OCI-LY7 (cell line): Measurements from ENCODE around the gene NXN. TPM values are rescaled to one million over a fixed set of nuclear protein-coding genes. Genes with fewer than 3 reads are reported as not detected.
"Not testable (repeated sequence)": the region's sequence is repeated elsewhere in the genome, so short reads cannot be mapped to it uniquely, and the experiment has no call there.

ENCODE experiments used
- BruUV-seq: library from RNA; stranded (reverse); fragments of 400-500 nt; replicated peaks from 2 replicates; lab custom pipeline; 2021; lab: Mats Ljungman, UMichigan
- CTCF ChIA-PET: fragments of 300-600 bp; sonication (Branson Sonifier 250); formaldehyde crosslinking; loops from one replicate; lab custom pipeline; 2022; ENCODE audit warnings: antibody characterized with exemption; ENCODE audit not compliant: unreplicated experiment; lab: Charles Lee
- POLR2A ChIA-PET: fragments of 300-600 bp; sonication (Branson Sonifier 250); formaldehyde crosslinking; loops from one replicate; lab custom pipeline; 2022; ENCODE audit warnings: antibody characterized with exemption; lab: Charles Lee
- DNase-seq: peaks from one replicate; pipeline ENCODE4 v3.0.0-alpha.2; 2015; ENCODE audit warnings: low spot score
- H2AFZ ChIP-seq: fragments of 200-600 bp; sonication (generic), shearing (Covaris generic); 2 replicates; pipeline ENCODE4 v1.6.1; 2014; ENCODE audit warnings: mild to moderate bottlenecking, antibody characterized with exemption, low read length, moderate library complexity
- H3K27ac ChIP-seq: fragments of 200-600 bp; sonication (generic); 2 replicates; pipeline ENCODE4 v1.5.1; 2014; ENCODE audit warnings: mixed run types, low read depth, mild to moderate bottlenecking, moderate library complexity, low read length, inconsistent platforms; ENCODE audit not compliant: poor library complexity, severe bottlenecking
- H3K36me3 ChIP-seq: fragments of 200-600 bp; sonication (generic); 2 replicates; pipeline ENCODE4 v1.6.1; 2014; ENCODE audit warnings: mild to moderate bottlenecking, antibody characterized with exemption, low read length, moderate library complexity, mixed read lengths; ENCODE audit not compliant: insufficient read depth
- H3K4me1 ChIP-seq: fragments of 200-600 bp; sonication (generic); 2 replicates; pipeline ENCODE4 v1.5.1; 2014; ENCODE audit warnings: mild to moderate bottlenecking, low read length; ENCODE audit not compliant: insufficient read depth, poor library complexity, severe bottlenecking
- H3K4me2 ChIP-seq: fragments of 200-600 bp; sonication (generic); 2 replicates; pipeline ENCODE4 v1.6.1; 2014; ENCODE audit warnings: mild to moderate bottlenecking, low read length
- H3K4me3 ChIP-seq: fragments of 200-600 bp; sonication (generic); 2 replicates; pipeline ENCODE4 v1.5.1; 2014; ENCODE audit warnings: mild to moderate bottlenecking, low read depth, low read length; ENCODE audit not compliant: poor library complexity, severe bottlenecking
- H3K79me2 ChIP-seq: fragments of 200-600 bp; sonication (generic); 2 replicates; pipeline ENCODE4 v1.6.1; 2016; ENCODE audit warnings: low read depth, mild to moderate bottlenecking, low read length, moderate library complexity, mixed read lengths; ENCODE audit not compliant: insufficient read depth
- H3K9me2 ChIP-seq: fragments of 200-600 bp; sonication (generic); 2 replicates; pipeline ENCODE4 v1.6.1; 2016; ENCODE audit warnings: mild to moderate bottlenecking, low read length, mixed read lengths; ENCODE audit not compliant: insufficient read depth
- H3K9me3 ChIP-seq: fragments of 200-600 bp; sonication (generic); 2 replicates; pipeline ENCODE4 v1.6.1; 2014; ENCODE audit warnings: mild to moderate bottlenecking, mixed run types, low read length, mixed read lengths
- H4K20me1 ChIP-seq: fragments of 200-600 bp; sonication (generic); 2 replicates; pipeline ENCODE4 v1.6.1; 2014; ENCODE audit warnings: mild to moderate bottlenecking, antibody characterized with exemption, low read length, moderate library complexity, mixed read lengths; ENCODE audit not compliant: insufficient read depth
- EZH2phosphoT487 ChIP-seq: fragments of 200-600 bp; sonication (generic); IDR thresholded peaks from 2 replicates; pipeline ENCODE4 v1.6.1; 2018; ENCODE audit warnings: low read depth, borderline replicate concordance, mild to moderate bottlenecking, mixed run types, antibody characterized with exemption, low read length, moderate library complexity, mixed read lengths
- intact Hi-C: fragments of 100-400 bp; cut with micrococcal nuclease; formaldehyde crosslinking; loops from one replicate; pipeline ENCODE4 v1.10.0; 2022; ENCODE audit not compliant: unreplicated experiment
- total RNA-seq, 2 experiments: library from RNA; depleted of rRNA in 1 of 2; stranded (reverse); fragments of >200 nt in 1 of 2; shearing (Covaris generic) in 1 of 2; gene quantifications; 2 replicates each; pipeline ENCODE4 v1.2.3, GENCODE V29; 2014 to 2022
- TF ChIP-seq, protein P1 (sequence below): fragments of 200-600 bp; sonication (generic); conservative IDR thresholded peaks from 2 replicates; pipeline ENCODE4 v1.5.1; 2014; ENCODE audit warnings: mild to moderate bottlenecking, antibody characterized with exemption, low read length, moderate library complexity, mixed read lengths

Gene NXN
- total RNA-seq, 2 experiments from 2014 or later: 1.3 to 2.8 TPM

DNA sequence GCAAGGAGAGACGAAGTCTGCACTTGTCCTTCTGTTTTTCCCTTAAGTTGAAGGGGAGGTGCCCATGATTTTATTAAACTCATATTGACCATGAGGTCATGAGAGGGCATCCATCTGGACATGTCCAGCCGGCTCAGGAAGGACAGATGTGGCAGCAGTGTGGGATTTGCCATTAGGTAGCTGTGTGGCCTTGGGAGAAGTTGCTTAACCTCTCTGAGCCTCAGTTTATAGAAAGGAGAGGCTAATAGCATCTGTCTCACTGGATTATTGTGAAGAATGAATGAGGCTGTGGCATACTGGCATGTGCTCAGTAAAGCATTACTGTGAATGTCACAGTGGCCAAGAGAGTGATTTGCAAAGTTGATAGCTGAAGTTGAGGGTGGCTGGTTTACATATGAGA lies 18.5 kb upstream of the NXN start:
- ChIA-PET CTCF (no interaction called here), POLR2A (no interaction called here)
- Histone ChIP-seq H3K4me1 (peaks cover 12% of the 10 kb centered on the region), H3K9me2 (no peaks in the 10 kb centered on the region), H3K4me3 (peak overlapping the region; percentile 92), H2AFZ (no peak overlapping the region), H3K36me3 (peaks cover 45% of the 10 kb centered on the region), H3K4me2 (peak overlapping the region; percentile 67), H3K27ac (no peak overlapping the region), H4K20me1 (peaks cover 11% of the 10 kb centered on the region), H3K9me3 (peaks cover 16% of the 10 kb centered on the region; the same call in 1 of the 2 replicates), H3K79me2 (peaks cover 19% of the 10 kb centered on the region; the same call in 1 of the 2 replicates)
- intact Hi-C loops: loop anchor here (5.0 kb wide), 4 partner anchors 121 to 586 kb away; partner anchors contain the start of genes GLOD4 and MRM3
- BruUV-seq: no TSS peak
- TF ChIP-seq, protein P1, sequence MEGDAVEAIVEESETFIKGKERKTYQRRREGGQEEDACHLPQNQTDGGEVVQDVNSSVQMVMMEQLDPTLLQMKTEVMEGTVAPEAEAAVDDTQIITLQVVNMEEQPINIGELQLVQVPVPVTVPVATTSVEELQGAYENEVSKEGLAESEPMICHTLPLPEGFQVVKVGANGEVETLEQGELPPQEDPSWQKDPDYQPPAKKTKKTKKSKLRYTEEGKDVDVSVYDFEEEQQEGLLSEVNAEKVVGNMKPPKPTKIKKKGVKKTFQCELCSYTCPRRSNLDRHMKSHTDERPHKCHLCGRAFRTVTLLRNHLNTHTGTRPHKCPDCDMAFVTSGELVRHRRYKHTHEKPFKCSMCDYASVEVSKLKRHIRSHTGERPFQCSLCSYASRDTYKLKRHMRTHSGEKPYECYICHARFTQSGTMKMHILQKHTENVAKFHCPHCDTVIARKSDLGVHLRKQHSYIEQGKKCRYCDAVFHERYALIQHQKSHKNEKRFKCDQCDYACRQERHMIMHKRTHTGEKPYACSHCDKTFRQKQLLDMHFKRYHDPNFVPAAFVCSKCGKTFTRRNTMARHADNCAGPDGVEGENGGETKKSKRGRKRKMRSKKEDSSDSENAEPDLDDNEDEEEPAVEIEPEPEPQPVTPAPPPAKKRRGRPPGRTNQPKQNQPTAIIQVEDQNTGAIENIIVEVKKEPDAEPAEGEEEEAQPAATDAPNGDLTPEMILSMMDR: no peak
- no peak for TF ChIP-seq EZH2phosphoT487
- no peak for DNase-seq

DNA sequence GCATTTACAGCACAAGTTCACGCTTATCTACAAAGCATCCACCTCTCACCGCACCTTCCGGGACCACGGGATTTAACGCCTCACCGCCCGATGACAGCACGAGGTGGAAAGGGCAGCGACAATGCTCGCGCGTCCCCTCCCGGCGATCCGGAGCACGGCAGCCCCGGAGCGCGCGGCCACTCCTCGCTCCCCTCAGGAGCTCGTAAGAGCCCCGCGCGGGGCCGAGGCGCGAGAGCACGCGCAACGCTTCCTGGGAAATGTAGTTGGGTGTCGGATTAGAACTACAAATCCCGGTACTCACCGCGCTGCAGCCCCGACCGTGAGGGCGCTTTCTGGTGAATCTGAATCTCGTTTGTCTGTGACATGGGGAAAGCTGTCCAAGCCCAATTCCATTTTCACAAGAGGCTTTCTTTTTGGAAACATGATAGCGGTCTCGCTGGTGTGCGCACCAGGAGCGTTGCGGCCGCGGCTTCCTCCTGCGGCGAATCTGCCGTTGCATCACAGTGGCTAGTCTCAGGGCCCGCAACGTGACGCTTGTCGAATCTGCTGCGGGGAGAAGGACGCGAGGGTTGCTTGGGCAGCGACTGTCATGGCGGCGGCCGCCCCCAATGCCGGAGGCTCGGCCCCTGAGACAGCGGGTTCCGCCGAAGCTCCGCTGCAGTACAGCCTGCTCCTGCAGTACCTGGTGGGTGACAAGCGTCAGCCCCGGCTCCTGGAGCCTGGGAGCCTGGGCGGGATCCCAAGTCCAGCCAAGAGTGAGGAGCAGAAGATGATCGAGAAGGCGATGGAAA lies 17.2 kb upstream of the NXN start, which contains the start of gene TIMM22:
Gene TIMM22 (plus strand): TSS at position 576 of the 791 bp plus-strand sequence. CDS start 14 bp downstream, at position 590.
- Histone ChIP-seq H3K4me2 (peak within 1 kb of the TSS; percentile 67), H3K27ac (peak within 1 kb of the TSS; percentile 59), H3K79me2 (peaks cover 19% of the 10 kb centered on the region; the same call in 1 of the 2 replicates), H4K20me1 (peaks cover 11% of the 10 kb centered on the region), H3K9me3 (peaks cover 19% of the 10 kb centered on the region; the same call in 1 of the 2 replicates), H3K4me3 (peak within 1 kb of the TSS; percentile 92), H3K36me3 (peaks cover 31% of the 10 kb centered on the region), H2AFZ (peak within 1 kb of the TSS; percentile 74; the same call in 1 of the 2 replicates), H3K9me2 (no peaks in the 10 kb centered on the region), H3K4me1 (peaks cover 12% of the 10 kb centered on the region)
- ChIA-PET CTCF (interaction anchor here (0.6 kb wide), 2 partner anchors 192 to 381 kb away, joined by 3 read pairs; no protein-coding TSS in a partner anchor), POLR2A (interaction anchor here (0.6 to 0.7 kb wide), 2 partner anchors 181 to 513 kb away, joined by 3 read pairs; no protein-coding TSS in a partner anchor)
- DNase-seq: peak; percentile 99
- intact Hi-C loops: loop anchor here (1.0 to 5.0 kb wide), 5 partner anchors 15 to 584 kb away; partner anchors contain the start of genes GLOD4 and MRM3
- TF ChIP-seq, protein P1: peak; percentile 89
- TF ChIP-seq EZH2phosphoT487: no peak
- BruUV-seq: no TSS peak

DNA sequence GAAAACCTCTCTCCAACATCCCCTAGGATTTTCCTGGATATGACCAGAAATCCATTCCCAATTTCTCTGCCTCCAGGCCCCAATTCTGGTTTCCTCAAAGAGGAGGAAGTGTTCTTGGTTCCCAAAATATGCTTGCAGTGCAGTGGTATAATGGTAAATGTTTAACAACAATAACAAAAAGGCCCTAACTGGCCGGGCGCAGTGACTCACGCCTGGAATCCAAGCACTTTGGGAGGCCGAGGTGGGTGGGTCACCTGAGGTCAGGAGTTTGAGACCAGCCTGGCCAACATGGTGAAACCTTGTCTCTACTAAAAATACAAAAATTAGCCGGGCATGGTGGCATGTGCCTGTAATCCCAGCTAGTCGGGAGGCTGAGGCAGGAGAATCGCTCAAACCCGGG lies 15.7 kb upstream of the NXN start:
- Histone ChIP-seq H3K4me1 (peaks cover 12% of the 10 kb centered on the region), H3K9me3 (peaks cover 19% of the 10 kb centered on the region; the same call in 1 of the 2 replicates), H3K36me3 (peaks cover 17% of the 10 kb centered on the region), H4K20me1 (peaks cover 11% of the 10 kb centered on the region), H3K79me2 (peaks cover 19% of the 10 kb centered on the region; the same call in 1 of the 2 replicates)
- H3K4me3 ChIP-seq, H3K27ac ChIP-seq, POLR2A ChIA-PET, CTCF ChIA-PET, H3K9me2 ChIP-seq, DNase-seq, H2AFZ ChIP-seq, BruUV-seq, H3K4me2 ChIP-seq: not testable (repeated sequence)
- intact Hi-C loops: loop anchor here (5.0 kb wide), 4 partner anchors 118 to 583 kb away; partner anchors contain the start of genes GLOD4 and MRM3
